Nucleus accumbens (tissue), 56 donors: ENCODE data around the gene DCAF8L2.
"Not testable (repeated sequence)": the region's sequence is repeated elsewhere in the genome, so short reads cannot be mapped to it uniquely, and the experiment has no call there.

Experiments
- DNase-seq, 56 donors: peaks; one replicate each; lab custom pipeline; 2025; lab: John Stamatoyannopoulos, UW

Gene DCAF8L2

DNA sequence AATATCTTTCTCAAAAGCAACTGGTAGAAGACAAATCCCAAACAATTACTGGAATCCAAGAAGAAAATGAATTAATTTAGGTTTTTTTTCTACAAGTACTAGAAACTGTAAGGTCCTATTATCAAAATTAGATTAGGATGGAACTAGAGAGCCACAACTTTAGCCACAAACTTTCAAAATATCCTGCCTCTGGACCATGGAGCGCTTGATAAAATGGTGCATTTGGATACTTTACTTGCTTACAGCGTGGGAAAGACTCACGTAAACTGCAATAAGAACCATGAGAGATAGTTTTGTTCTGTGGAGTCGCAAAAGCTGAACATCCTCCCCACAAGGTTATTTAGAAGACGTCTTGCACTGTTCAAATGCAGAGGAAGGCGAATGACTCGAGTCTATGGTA is at the start of gene DCAF8L2:
Gene DCAF8L2, plus strand, starts transcription at position 301 of the 400 bp plus-strand sequence. CDS start 156,552 bp downstream, outside the sequence.
- DNase-seq = no peak

DNA sequence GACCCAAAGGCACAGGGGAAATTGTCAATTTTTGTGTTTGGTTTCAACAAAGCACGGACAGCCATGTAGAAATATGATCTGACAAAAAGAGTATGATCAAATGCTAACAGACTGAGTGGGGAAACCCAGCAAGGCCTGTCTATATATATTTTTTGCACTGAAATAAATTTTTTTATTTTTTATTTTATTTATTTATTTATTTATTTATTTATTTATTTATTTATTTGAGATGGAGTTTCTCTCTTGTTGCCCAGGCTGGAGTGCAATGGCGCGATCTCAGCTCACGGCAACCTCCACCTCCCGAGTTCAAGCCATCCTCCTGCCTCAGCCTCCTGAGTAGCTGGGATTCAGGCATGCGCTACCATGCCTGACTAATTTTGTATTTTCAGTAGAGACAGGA is 49.0 kb upstream of the DCAF8L2 start:
- DNase-seq = not testable (repeated sequence)

DNA sequence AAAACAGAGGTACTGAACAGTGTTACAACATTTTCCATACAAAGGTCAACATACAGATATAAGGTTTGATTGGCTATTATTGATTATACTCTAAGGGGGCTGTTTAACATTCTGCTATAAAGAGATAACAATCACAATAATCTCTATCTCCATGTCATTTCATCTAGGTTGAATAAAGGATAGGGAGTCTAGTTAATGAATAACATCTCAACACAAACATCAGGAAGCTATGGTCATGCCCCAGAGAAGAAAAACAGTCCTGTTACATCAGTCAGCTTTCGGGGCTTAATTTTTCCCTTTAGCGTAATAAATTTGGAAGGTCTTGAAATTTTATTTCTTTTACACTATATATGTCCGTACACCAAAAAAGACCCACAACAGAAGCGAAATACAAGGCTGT is 41.5 kb upstream of the DCAF8L2 start:
- DNase-seq = no peak

- DNase-seq = no peak
These were observed 40.5 kb upstream of the DCAF8L2 start for GRCh38 chrX:27549688-27550087.

DNA sequence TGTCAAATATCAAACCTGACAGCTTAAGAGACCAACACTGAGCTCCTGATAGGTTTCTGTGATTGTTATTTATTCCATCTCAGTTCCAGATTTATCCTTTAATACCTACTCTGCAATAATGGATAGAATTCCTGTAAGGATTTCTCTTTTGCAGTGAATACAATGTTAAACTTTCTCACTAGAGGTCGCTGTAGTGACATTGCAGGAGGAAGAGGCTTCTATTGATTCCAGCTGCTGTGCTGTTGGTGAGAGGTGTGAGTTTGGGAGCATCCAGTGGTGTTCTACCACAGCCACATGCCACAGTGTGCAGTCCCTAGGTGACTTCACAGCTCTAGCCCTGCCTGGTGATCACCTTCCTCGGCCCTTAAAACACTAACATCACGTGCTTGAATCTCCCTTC is 34.6 kb upstream of the DCAF8L2 start:
- DNase-seq = no peak

GRCh38 chrX:27565992-27566391 is 24.2 kb upstream of the DCAF8L2 start:
- no peak for DNase-seq

DNA sequence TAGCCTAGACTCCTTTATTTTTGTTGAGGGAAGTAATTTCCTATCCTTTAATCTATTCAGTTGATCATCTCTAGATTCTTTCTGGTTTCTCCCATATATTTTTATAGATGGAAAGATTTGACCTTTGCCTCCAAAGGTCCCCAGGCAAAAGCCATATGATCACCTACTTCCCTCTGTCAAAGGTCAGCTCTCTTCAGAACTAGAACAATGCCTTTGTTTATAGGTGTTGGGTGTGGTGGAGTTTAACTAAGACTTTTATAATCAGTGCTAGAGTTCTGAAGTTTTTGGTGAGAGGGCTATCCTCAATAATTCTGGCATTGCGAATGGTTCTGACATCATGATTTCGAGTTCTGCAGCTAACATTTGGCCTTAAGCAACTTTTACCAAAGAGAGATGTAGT is 19.0 kb upstream of the DCAF8L2 start:
- DNase-seq = no peak

- no peak for DNase-seq
These were observed 14.6 kb upstream of the DCAF8L2 start for GRCh38 chrX:27575565-27575964.

DNA sequence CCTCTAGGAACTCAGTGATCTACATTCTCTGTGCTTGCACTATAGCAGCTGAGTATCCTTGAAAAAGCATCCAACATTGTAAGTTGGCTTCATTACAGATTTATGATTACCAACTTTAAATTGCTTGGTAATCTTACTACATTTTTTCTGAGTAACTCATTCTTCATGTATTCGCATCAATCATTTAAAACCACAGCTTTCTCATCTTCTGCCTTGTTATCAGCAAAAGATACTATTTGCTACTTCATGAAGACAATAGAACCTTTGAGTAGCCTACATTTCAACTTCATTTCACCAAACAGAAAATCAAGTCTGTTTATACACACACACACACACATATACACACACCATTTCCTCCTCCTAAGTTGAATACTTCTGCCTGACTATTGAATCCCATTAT is 6.2 kb upstream of the DCAF8L2 start:
- DNase-seq = no peak

GRCh38 chrX:27591938-27592337 is 1.8 kb downstream of the DCAF8L2 start:
- no peak for DNase-seq

GRCh38 chrX:27597508-27597907 is 7.4 kb downstream of the DCAF8L2 start:
- DNase-seq = no peak

- no peak for DNase-seq
These were observed 8.2 kb downstream of the DCAF8L2 start for GRCh38 chrX:27598312-27598711.

DNA sequence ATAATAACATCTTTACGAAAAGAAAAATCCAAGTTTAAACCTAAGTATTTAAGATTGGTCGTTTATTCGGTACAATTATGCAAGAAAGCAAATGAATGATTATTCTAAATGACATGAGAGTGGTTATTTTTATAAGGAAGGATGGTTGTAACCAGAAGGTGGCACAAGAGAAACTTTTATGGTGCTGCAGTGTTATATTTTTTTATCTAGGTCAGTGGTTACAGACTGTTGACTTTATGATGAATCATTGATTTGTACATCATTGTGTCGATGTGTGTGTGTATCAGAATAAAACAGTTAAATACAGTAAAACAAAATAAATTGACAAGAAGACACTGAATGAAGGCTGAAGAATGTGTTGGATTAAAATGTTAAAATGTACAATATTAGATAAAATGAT is 9.8 kb downstream of the DCAF8L2 start:
- DNase-seq = no peak

DNA sequence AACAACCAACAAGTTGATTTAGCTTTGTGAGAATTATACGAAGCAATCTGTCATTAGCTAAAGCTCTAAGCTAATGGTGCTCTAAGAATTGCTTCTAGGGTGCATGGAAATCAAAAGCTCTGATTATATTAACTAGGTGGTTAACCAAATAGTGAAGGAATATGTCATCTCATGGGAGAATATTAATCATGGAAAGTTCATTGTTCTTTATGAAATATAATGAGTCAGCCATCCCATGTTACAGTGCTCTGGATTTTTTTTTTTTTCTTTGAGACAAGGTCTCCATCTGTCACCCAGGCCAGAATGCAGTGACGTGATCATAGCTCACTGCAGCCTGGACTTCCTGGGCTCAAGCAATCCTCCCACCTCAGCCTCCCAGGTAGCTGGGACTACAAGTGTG is 10.5 kb downstream of the DCAF8L2 start:
- no peak for DNase-seq

- DNase-seq = no peak
These were observed 18.5 kb downstream of the DCAF8L2 start for GRCh38 chrX:27608671-27609070.

- DNase-seq = no peak
These were observed 29.3 kb downstream of the DCAF8L2 start for GRCh38 chrX:27619459-27619858.

- DNase-seq = no peak
These were observed 29.8 kb downstream of the DCAF8L2 start for GRCh38 chrX:27619975-27620374.

GRCh38 chrX:27622883-27623282 is 32.7 kb downstream of the DCAF8L2 start:
- no peak for DNase-seq

DNA sequence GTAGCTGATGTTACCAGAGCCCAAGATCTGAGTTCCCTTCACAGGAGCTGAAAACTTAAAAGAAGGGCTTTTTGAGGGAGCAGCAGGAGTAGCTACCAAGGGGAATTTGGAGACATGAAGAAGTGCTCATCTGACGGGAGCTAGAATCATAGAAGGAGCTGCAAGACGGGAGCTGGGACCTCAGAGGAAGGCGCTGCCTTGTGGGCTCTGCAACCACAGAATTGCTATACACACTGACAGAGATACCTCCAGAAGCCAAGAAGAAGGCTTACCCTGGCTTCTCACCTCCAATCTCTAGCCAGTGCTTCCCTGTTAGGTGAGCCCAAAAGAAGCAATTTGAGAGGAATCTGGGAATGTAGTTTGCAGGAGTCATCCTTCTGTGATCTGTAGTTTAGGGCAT is 35.9 kb downstream of the DCAF8L2 start:
- no peak for DNase-seq

- DNase-seq = no peak
These were observed 43.2 kb downstream of the DCAF8L2 start for GRCh38 chrX:27633328-27633727.

GRCh38 chrX:27656581-27656980 is 66.4 kb downstream of the DCAF8L2 start:
- no peak for DNase-seq

DNA sequence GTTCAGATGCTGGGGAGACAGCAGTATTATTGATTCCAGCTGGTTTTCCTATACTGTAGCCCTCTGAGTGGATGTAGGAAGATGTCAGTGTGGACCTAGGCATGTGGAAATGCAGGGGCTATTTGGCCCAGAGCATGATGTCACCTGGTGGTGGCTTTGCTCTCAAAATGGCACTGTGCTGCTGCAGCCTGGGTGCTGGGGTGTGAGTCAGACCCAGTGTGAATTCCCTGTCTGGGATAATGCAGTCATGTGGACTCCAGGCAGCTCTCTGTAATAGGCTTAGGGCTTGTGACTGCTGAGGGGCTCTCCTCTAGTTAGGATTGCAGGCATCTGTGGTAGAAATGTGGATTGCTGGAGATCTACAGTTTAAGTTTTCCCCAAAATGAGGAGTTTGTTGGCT is 70.7 kb downstream of the DCAF8L2 start:
- no peak for DNase-seq

DNA sequence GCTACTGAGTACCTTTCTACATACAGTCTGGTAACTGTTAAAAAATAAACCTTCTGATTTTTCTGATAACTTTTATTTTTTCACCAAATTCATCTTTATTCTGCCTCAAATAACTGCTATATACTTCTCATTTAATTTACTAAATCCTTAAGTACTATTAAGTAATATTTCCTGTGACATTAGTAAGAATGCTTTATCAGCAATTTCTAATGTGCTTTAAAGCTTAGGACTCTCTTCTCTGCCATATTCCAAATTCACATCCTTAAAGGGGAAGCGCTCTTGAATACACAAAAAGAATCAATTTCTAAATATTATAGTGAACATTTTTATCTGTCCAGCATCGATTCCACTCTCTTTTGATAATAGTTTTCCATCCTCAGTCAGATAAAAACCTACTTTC is 81.1 kb downstream of the DCAF8L2 start:
- DNase-seq = no peak

- DNase-seq = no peak
These were observed 84.3 kb downstream of the DCAF8L2 start for GRCh38 chrX:27674491-27674890.
